Suppressor macrophage (primary cell): Measurements from ENCODE around the gene P2RX4.
"Not testable (repeated sequence)": the region's sequence is repeated elsewhere in the genome, so short reads cannot be mapped to it uniquely, and the experiment has no call there.

Experiments
- DNase-seq, 4 experiments: peaks; one replicate each; pipeline ENCODE4 v3.0.0-alpha.2; 2020 to 2022

The P2RX4 gene

GRCh38 chr12:121245951-121246350, 36.0 kb downstream of the P2RX4 start:
- no peak for DNase-seq

GRCh38 chr12:121246893-121247557, 37.1 kb downstream of the P2RX4 start:
- DNase-seq, result no peak

- DNase-seq, result no peak
These were observed 38.7 kb downstream of the P2RX4 start for GRCh38 chr12:121248622-121249021.

GRCh38 chr12:121250359-121250758, 40.4 kb downstream of the P2RX4 start:
- DNase-seq, result no peak

GRCh38 chr12:121251838-121252237, 41.9 kb downstream of the P2RX4 start:
- DNase-seq, result no peak

- DNase-seq, result no peak
These were observed 42.9 kb downstream of the P2RX4 start for GRCh38 chr12:121252712-121253345.

GRCh38 chr12:121253638-121254335, 43.9 kb downstream of the P2RX4 start:
- no peak for DNase-seq

- no peak for DNase-seq
These were observed 45.5 kb downstream of the P2RX4 start for GRCh38 chr12:121255433-121255832.

- DNase-seq, result not testable (repeated sequence)
These were observed 47.9 kb downstream of the P2RX4 start for GRCh38 chr12:121257704-121258449.

GRCh38 chr12:121259074-121259473, 49.1 kb downstream of the P2RX4 start:
- DNase-seq, result no peak

- no peak for DNase-seq
These were observed 50.2 kb downstream of the P2RX4 start for GRCh38 chr12:121260091-121260490.

GRCh38 chr12:121261398-121261797, 51.5 kb downstream of the P2RX4 start:
- DNase-seq, result no peak

GRCh38 chr12:121263206-121263935, 53.4 kb downstream of the P2RX4 start:
- no peak for DNase-seq

- DNase-seq, result no peak
These were observed 54.2 kb downstream of the P2RX4 start for GRCh38 chr12:121264135-121264534.

- no peak for DNase-seq
These were observed 55.1 kb downstream of the P2RX4 start for GRCh38 chr12:121264951-121265515.

- DNase-seq, result no peak
These were observed 57.9 kb downstream of the P2RX4 start for GRCh38 chr12:121267822-121268221.

- no peak for DNase-seq
These were observed 63.5 kb downstream of the P2RX4 start for GRCh38 chr12:121273364-121273896.

GRCh38 chr12:121274036-121274763, 64.3 kb downstream of the P2RX4 start:
- no peak for DNase-seq

- DNase-seq, result peak in 3 of 4 experiments; percentile 26 to 60 (median 50)
These were observed 67.4 kb downstream of the P2RX4 start for GRCh38 chr12:121277374-121277759.

GRCh38 chr12:121278169-121279070, 68.5 kb downstream of the P2RX4 start:
- DNase-seq, result peak; percentile 92 to 97 (median 94)
